Thymus (tissue), 11 donors: ENCODE results near the gene PHF2. TPM values are rescaled to one million over a fixed set of nuclear protein-coding genes. Genes with fewer than 3 reads are reported as not detected.

ENCODE experiments used
- DNase-seq, 9 donors: peaks; one replicate each; pipeline ENCODE4 v3.0.0-alpha.2; 2013; ENCODE audit warnings: low spot score in 9 of 9, low read depth in 6 of 9, missing footprints in 1 of 9
- H3K27ac ChIP-seq, 2 donors: one replicate each; pipeline ENCODE4 v1.5.1; 2013; ENCODE audit warnings: control low read depth in 1 of 2, low read depth in 1 of 2, low read length in 1 of 2, mild to moderate bottlenecking in 1 of 2, moderate library complexity in 1 of 2
- H3K27me3 ChIP-seq, 2 donors: one replicate each; pipeline ENCODE4 v1.5.1; 2013; ENCODE audit warnings: low read length in 1 of 2; ENCODE audit not compliant: control insufficient read depth in 2 of 2, insufficient read depth in 1 of 2
- H3K36me3 ChIP-seq, 2 donors: one replicate each; pipeline ENCODE4 v1.5.1; 2013; ENCODE audit warnings: low read length in 1 of 2, mild to moderate bottlenecking in 1 of 2, moderate library complexity in 1 of 2; ENCODE audit not compliant: control insufficient read depth in 2 of 2, insufficient read depth in 2 of 2
- H3K4me1 ChIP-seq, 2 donors: one replicate each; pipeline ENCODE4 v1.5.1; 2013; ENCODE audit warnings: low read length in 2 of 2; ENCODE audit not compliant: control insufficient read depth in 2 of 2, insufficient read depth in 2 of 2
- H3K4me3 ChIP-seq, 2 donors: one replicate each; pipeline ENCODE4 v1.5.1; 2013; ENCODE audit warnings: low read length in 2 of 2, control low read depth in 1 of 2, mild to moderate bottlenecking in 1 of 2
- H3K9me3 ChIP-seq, 2 donors: one replicate each; pipeline ENCODE4 v1.5.1; 2013; ENCODE audit warnings: low read length in 1 of 2, mild to moderate bottlenecking in 1 of 2; ENCODE audit not compliant: control insufficient read depth in 2 of 2, insufficient read depth in 1 of 2
- WGBS: extraction: QIAGEN DNeasy Blood & Tissue Kit; methylation state at CpG from one replicate; pipeline ENCODE4 v1.1.7; 2013; 5-methylcytosine and 5-hydroxymethylcytosine counted together
- polyA plus RNA-seq: library from polyadenylated mRNA; stranded (reverse); fragments of 200-250 nt; gene quantifications from one replicate; pipeline ENCODE4 v1.2.3, GENCODE V29; 2013
- total RNA-seq: library from RNA; stranded (reverse); fragments of 120-200 nt; gene quantifications from one replicate; pipeline ENCODE4 v1.2.4, GENCODE V29; 2013
- donor health status: healthy.

PHF2 gene
- total and polyA plus RNA-seq, 2 donors: 13.6 to 26.8 TPM

GRCh38 chr9:93677641-93678136, 101.3 kb downstream of the PHF2 start:
- 98% methylated on average over 16 of the region's 16 CpGs for WGBS
- no peaks in the 10 kb centered on the region for H3K27me3 ChIP-seq
- no peak overlapping the region for H3K27ac ChIP-seq
- no peak for DNase-seq
- H3K4me1 ChIP-seq: no peaks in the 10 kb centered on the region
- H3K9me3 ChIP-seq: no peaks in the 10 kb centered on the region
- H3K36me3 ChIP-seq: peaks cover 41 to 58% of the 10 kb centered on the region in 2 donors
- no peak overlapping the region for H3K4me3 ChIP-seq

- 95% methylated on average over 17 of the region's 17 CpGs for WGBS
- Histone ChIP-seq H3K36me3 (peaks cover 36 to 51% of the 10 kb centered on the region in 2 donors), H3K27ac (no peak overlapping the region), H3K27me3 (no peaks in the 10 kb centered on the region), H3K4me3 (no peak overlapping the region), H3K9me3 (no peaks in the 10 kb centered on the region), H3K4me1 (no peaks in the 10 kb centered on the region)
- DNase-seq: no peak
Measured at GRCh38 chr9:93678199-93679019, 102.0 kb downstream of the PHF2 start.

GRCh38 chr9:93679536-93680442, 103.4 kb downstream of the PHF2 start:
- no peak overlapping the region for H3K4me3 ChIP-seq
- H3K27ac ChIP-seq: no peak overlapping the region
- H3K9me3 ChIP-seq: no peaks in the 10 kb centered on the region
- 95% methylated on average over 18 of the region's 18 CpGs for WGBS
- DNase-seq: no peak
- no peaks in the 10 kb centered on the region for H3K4me1 ChIP-seq
- H3K27me3 ChIP-seq: no peaks in the 10 kb centered on the region
- H3K36me3 ChIP-seq: peaks cover 24 to 38% of the 10 kb centered on the region in 2 donors

GRCh38 chr9:93680443-93681268, 104.3 kb downstream of the PHF2 start:
- H3K4me3 ChIP-seq: no peak overlapping the region
- no peak overlapping the region for H3K27ac ChIP-seq
- peaks cover 24 to 29% of the 10 kb centered on the region in 2 donors for H3K36me3 ChIP-seq
- no peaks in the 10 kb centered on the region for H3K4me1 ChIP-seq
- no peaks in the 10 kb centered on the region for H3K9me3 ChIP-seq
- WGBS: 89% methylated on average over 16 of the region's 16 CpGs
- no peaks in the 10 kb centered on the region for H3K27me3 ChIP-seq
- no peak for DNase-seq

- no peaks in the 10 kb centered on the region for H3K4me1 ChIP-seq
- no peaks in the 10 kb centered on the region for H3K9me3 ChIP-seq
- no peak overlapping the region for H3K4me3 ChIP-seq
- H3K27ac ChIP-seq: no peak overlapping the region
- DNase-seq: no peak
- peaks cover 17 to 22% of the 10 kb centered on the region in 2 donors for H3K36me3 ChIP-seq
- 77% methylated on average over 25 of the region's 25 CpGs for WGBS
- no peaks in the 10 kb centered on the region for H3K27me3 ChIP-seq
Measured at GRCh38 chr9:93681269-93682154, 105.1 kb downstream of the PHF2 start.

- Histone ChIP-seq H3K4me1 (no peaks in the 10 kb centered on the region), H3K36me3 (peaks cover 10 to 13% of the 10 kb centered on the region in 2 donors), H3K27me3 (no peaks in the 10 kb centered on the region), H3K27ac (no peak overlapping the region), H3K9me3 (no peaks in the 10 kb centered on the region), H3K4me3 (no peak overlapping the region)
- DNase-seq: peak in 4 of 9 donors; percentile 13 to 43 (median 27)
- 53% methylated on average over 19 of the region's 19 CpGs for WGBS
Measured at GRCh38 chr9:93682155-93682968, 106.0 kb downstream of the PHF2 start.

GRCh38 chr9:93683331-93684134, 107.1 kb downstream of the PHF2 start:
- no peaks in the 10 kb centered on the region for H3K27me3 ChIP-seq
- H3K36me3 ChIP-seq: peaks cover 0 to 3% of the 10 kb centered on the region in 2 donors
- no peak for DNase-seq
- WGBS: 94% methylated on average over 10 of the region's 10 CpGs
- H3K4me1 ChIP-seq: no peaks in the 10 kb centered on the region
- no peaks in the 10 kb centered on the region for H3K9me3 ChIP-seq
- no peak overlapping the region for H3K4me3 ChIP-seq
- no peak overlapping the region for H3K27ac ChIP-seq
